Measurements from ENCODE around the gene DGKI. TPM values are rescaled to one million over a fixed set of nuclear protein-coding genes. Genes with fewer than 3 reads are reported as not detected.

Gene DGKI
- total RNA-seq, 1 donor from 2014 or later, result 5.5 TPM

GRCh38 chr7:137611606-137612005, 235.2 kb downstream of the DGKI start:
- Histone ChIP-seq H3K4me2 (no peak overlapping the region), H3K4me1 (peaks cover 19% of the 10 kb centered on the region), H3K79me2 (ENCODE audit: low read depth) (no peaks in the 10 kb centered on the region), H3K27ac (no peak overlapping the region), H3K4me3 (no peak overlapping the region), H4K20me1 (ENCODE audit: low read depth) (no peaks in the 10 kb centered on the region), H3F3A (ENCODE audit: low read depth) (peaks cover 6% of the 10 kb centered on the region), H3K9me3 (ENCODE audit: low read depth) (no peaks in the 10 kb centered on the region), H3K9ac (no peak overlapping the region), H3K27me3 (no peaks in the 10 kb centered on the region), H2AFZ (replicated peaks) (no peak overlapping the region), H3K36me3 (no peaks in the 10 kb centered on the region)
- TF ChIP-seq EZH2 (IDR thresholded peaks at IDR 0.05), result no peak
- TF ChIP-seq EZH2phosphoT487 (IDR thresholded peaks at IDR 0.05), result no peak
- TF ChIP-seq, protein P1, sequence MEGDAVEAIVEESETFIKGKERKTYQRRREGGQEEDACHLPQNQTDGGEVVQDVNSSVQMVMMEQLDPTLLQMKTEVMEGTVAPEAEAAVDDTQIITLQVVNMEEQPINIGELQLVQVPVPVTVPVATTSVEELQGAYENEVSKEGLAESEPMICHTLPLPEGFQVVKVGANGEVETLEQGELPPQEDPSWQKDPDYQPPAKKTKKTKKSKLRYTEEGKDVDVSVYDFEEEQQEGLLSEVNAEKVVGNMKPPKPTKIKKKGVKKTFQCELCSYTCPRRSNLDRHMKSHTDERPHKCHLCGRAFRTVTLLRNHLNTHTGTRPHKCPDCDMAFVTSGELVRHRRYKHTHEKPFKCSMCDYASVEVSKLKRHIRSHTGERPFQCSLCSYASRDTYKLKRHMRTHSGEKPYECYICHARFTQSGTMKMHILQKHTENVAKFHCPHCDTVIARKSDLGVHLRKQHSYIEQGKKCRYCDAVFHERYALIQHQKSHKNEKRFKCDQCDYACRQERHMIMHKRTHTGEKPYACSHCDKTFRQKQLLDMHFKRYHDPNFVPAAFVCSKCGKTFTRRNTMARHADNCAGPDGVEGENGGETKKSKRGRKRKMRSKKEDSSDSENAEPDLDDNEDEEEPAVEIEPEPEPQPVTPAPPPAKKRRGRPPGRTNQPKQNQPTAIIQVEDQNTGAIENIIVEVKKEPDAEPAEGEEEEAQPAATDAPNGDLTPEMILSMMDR (IDR thresholded peaks at IDR 0.05), result no peak
- no peak overlapping the region for H3K27ac Mint-ChIP-seq
- no peaks in the 10 kb centered on the region for H3K36me3 Mint-ChIP-seq
- no peaks in the 10 kb centered on the region for H3K27me3 Mint-ChIP-seq (ENCODE audit: insufficient read depth, low read depth)
- H3K9me3 Mint-ChIP-seq, result no peaks in the 10 kb centered on the region
- no peak overlapping the region for H3K4me3 Mint-ChIP-seq
- no peak for DNase-seq (ENCODE audit: low spot score)
- peaks cover 20% of the 10 kb centered on the region for H3K4me1 Mint-ChIP-seq

- Mint-ChIP-seq H3K27ac (no peak overlapping the region), H3K4me1 (peaks cover 20% of the 10 kb centered on the region), H3K4me3 (no peak overlapping the region), H3K9me3 (no peaks in the 10 kb centered on the region), H3K36me3 (no peaks in the 10 kb centered on the region), H3K27me3 (ENCODE audit: insufficient read depth, low read depth) (no peaks in the 10 kb centered on the region)
- H2AFZ ChIP-seq (replicated peaks), result no peak overlapping the region
- H3K4me2 ChIP-seq, result no peak overlapping the region
- H3K79me2 ChIP-seq (ENCODE audit: low read depth), result no peaks in the 10 kb centered on the region
- TF ChIP-seq EZH2 (IDR thresholded peaks at IDR 0.05), result no peak
- no peak for TF ChIP-seq EZH2phosphoT487 (IDR thresholded peaks at IDR 0.05)
- TF ChIP-seq, protein P1 (IDR thresholded peaks at IDR 0.05), result no peak
- no peaks in the 10 kb centered on the region for H3K27me3 ChIP-seq
- no peak overlapping the region for H3K4me3 ChIP-seq
- peaks cover 6% of the 10 kb centered on the region for H3F3A ChIP-seq (ENCODE audit: low read depth)
- no peak for DNase-seq (ENCODE audit: low spot score)
- no peak overlapping the region for H3K9ac ChIP-seq
- H4K20me1 ChIP-seq (ENCODE audit: low read depth), result no peaks in the 10 kb centered on the region
- no peak overlapping the region for H3K27ac ChIP-seq
- no peaks in the 10 kb centered on the region for H3K9me3 ChIP-seq (ENCODE audit: low read depth)
- no peaks in the 10 kb centered on the region for H3K36me3 ChIP-seq
- H3K4me1 ChIP-seq, result peaks cover 19% of the 10 kb centered on the region
These were observed 237.3 kb downstream of the DGKI start for GRCh38 chr7:137609500-137609899.

DNA sequence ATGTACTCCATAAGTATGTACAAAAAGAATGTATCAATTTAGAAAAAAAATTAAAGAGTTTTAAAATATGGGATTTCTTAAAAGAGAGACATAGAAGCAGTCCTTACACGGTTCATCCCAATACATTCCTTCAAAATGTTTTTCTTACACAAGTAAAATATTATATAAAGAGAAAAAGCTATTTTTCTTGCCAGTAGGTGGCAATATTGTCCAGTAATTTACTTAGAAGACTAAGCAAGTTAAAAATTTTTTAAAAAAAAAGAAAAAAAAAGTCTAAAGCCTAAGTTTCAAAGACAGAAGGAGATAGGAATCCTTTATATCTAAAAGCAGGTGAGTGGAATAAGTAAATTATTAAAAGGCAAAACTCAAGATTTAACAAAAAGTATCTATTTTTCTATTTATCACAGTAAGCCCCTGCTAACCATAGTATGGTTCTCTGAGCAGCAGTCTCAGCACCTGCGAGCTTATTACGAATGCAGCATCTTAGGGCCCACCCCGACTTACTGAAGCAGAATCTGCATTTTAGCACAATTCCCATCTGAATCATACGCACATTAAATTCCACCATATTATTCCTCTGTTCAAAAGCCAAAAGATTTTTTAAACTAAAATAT, 240.6 kb downstream of the DGKI start:
- no peak overlapping the region for H3K27ac ChIP-seq
- H3K4me1 ChIP-seq, result peaks cover 6% of the 10 kb centered on the region
- no peak overlapping the region for H2AFZ ChIP-seq (replicated peaks)
- H3K4me1 Mint-ChIP-seq, result no peaks in the 10 kb centered on the region
- H3K36me3 Mint-ChIP-seq, result no peaks in the 10 kb centered on the region
- no peaks in the 10 kb centered on the region for H4K20me1 ChIP-seq (ENCODE audit: low read depth)
- no peak overlapping the region for H3K9ac ChIP-seq
- H3K27me3 Mint-ChIP-seq (ENCODE audit: insufficient read depth, low read depth), result no peaks in the 10 kb centered on the region
- TF ChIP-seq, protein P1 (IDR thresholded peaks at IDR 0.05), result peak; percentile 73
- no peak for TF ChIP-seq EZH2 (IDR thresholded peaks at IDR 0.05)
- no peaks in the 10 kb centered on the region for H3K36me3 ChIP-seq
- H3K27ac Mint-ChIP-seq, result no peak overlapping the region
- H3K9me3 Mint-ChIP-seq, result no peaks in the 10 kb centered on the region
- H3F3A ChIP-seq (ENCODE audit: low read depth), result no peaks in the 10 kb centered on the region
- no peak overlapping the region for H3K4me3 Mint-ChIP-seq
- H3K4me3 ChIP-seq, result no peak overlapping the region
- H3K9me3 ChIP-seq (ENCODE audit: low read depth), result no peaks in the 10 kb centered on the region
- no peaks in the 10 kb centered on the region for H3K79me2 ChIP-seq (ENCODE audit: low read depth)
- no peak overlapping the region for H3K4me2 ChIP-seq
- DNase-seq (ENCODE audit: low spot score), result peak; percentile 65
- no peaks in the 10 kb centered on the region for H3K27me3 ChIP-seq

Data from neural progenitor cell (in vitro differentiated cells).